DMS53 treated with DMSO at 0.1 percent for 48 hours (cell line): ENCODE results near the gene IL18RAP.

Experiments
- DNase-seq: peaks from one replicate; lab custom pipeline; 2025; ENCODE audit not compliant: unreplicated experiment; lab: John Stamatoyannopoulos, UW

The IL18RAP gene, protein sequence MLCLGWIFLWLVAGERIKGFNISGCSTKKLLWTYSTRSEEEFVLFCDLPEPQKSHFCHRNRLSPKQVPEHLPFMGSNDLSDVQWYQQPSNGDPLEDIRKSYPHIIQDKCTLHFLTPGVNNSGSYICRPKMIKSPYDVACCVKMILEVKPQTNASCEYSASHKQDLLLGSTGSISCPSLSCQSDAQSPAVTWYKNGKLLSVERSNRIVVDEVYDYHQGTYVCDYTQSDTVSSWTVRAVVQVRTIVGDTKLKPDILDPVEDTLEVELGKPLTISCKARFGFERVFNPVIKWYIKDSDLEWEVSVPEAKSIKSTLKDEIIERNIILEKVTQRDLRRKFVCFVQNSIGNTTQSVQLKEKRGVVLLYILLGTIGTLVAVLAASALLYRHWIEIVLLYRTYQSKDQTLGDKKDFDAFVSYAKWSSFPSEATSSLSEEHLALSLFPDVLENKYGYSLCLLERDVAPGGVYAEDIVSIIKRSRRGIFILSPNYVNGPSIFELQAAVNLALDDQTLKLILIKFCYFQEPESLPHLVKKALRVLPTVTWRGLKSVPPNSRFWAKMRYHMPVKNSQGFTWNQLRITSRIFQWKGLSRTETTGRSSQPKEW

GRCh38 chr2:102422910-102423309, at the start of gene IL18RAP:
Gene IL18RAP, plus strand, starts transcription at chr2:102423160. Its CDS starts 118 bp downstream, at chr2:102423278.
- DNase-seq = no peak

GRCh38 chr2:102376052-102376591, 46.8 kb upstream of the IL18RAP start:
- no peak for DNase-seq

DNA sequence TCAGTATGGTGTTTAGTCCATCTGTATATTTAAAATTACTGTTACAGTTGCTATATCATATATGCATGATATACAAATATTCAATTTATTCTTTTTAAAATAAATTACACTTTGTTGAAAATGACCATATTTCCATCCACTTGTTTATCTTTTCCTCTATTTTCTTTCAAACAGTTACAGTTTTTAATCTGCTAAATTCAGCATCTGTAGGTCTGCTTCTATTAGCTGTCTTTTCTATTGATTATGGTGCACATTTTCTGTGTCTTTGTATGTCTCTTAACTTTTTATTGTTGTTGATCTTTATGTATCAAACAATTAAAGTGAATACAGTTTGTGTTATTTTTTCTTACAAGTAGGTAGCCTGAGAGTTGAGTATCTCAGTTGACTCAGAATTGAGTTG, 39.2 kb upstream of the IL18RAP start:
- DNase-seq = no peak

DNA sequence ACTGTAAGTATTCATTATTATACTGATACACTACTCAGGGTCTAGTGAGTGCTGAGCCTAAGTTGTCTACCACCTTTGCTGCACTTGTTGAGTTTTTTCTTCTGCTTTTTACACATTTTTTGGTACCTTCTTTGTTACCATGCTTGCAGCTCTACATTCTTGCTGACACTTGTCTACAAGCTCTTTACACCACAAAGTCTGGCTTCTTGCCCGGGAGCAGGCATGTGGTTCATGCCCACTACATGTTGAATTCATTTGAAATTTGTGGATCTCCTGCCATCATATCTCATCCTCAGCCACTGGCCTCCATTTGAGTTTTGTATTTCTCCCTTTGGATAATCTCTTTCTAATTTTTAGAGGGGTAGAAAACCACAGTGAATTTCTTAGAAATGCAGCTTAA, 37.4 kb upstream of the IL18RAP start:
- DNase-seq = no peak

DNA sequence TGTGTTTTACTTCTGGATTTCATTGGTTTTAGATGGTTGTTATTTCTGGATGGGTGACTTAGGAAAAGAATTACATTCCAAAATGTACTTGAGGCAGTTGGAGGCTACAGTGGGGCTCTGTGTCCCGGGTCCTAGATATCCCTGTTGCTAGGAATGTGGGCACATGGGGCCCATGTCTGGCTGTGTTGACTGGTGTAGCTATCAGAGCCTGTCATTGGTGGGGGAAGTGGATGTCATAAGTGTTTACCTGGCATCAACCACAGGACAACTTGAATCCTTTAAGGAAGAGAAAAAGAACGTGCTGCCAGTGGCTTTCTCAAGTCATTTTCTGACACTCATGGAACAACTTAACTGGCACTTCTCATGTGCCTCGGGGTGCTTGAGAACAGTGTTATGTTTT, 37.0 kb upstream of the IL18RAP start:
- DNase-seq = no peak

DNA sequence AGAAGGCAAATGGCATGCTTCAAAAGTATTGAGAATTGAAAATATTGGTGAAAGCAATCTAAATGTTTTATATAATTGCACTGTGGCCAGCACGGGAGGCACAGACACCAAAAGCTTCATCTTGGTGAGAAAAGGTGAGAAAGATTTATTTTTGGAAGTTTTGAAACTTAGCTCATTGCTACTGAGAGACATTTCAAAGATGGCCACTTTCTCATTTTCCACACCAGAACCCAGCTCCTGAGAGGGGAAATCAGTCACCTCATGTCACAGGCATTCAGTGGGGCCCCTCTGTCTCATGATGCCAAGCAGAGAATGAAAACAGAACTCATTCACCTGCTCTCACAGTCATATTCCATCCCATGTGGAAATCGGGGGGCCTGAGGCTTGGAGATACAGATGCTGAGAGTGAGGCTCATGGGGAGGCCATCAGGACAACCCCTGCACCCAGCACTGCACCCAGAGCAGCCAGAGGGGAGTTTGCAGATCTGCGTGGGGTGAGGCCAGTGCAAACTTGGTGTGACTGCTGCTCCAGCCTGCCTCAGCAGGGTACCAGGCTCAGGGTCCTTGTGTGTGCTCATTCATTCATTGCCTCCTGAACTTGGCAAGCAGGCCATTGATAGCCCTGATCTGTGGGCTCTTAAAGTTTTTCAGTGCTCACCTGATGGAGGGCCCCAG, 36.0 kb upstream of the IL18RAP start:
- no peak for DNase-seq

DNA sequence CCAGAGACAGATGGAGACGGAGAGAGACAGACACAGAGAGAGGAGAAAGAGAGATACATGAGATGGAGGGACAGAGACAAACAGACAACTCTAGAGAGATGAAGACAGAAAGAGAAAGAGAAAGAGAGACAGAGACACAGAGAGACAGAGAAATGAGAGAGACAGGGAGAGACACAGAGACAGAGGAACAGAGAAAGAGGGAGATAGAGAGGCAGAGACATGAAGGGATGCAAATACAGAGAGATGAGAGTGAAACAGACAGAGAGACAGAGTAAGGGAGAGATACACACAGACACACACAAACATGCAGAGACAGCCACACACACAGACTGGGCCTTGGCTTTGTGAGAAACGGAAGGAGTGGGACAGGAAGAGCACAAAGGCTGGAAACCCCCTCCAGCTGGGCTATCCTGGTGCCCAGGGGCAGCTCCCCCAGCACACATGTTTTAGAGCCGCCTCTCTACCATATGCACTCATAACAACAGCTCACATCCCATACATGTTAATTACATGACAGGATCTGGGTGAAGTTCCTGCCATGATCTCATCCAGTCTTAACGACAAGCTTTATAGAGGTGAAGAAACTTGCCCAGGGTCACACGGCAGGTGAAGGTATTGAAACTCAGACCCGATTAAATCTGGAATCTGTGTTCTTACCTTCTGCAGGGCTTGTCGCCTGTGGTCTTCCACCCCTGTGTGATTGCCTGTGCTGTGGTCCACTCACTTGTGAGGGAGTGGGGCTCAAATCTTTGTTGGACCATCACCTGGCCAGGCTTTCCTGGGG, 35.0 kb upstream of the IL18RAP start:
- DNase-seq = no peak

DNA sequence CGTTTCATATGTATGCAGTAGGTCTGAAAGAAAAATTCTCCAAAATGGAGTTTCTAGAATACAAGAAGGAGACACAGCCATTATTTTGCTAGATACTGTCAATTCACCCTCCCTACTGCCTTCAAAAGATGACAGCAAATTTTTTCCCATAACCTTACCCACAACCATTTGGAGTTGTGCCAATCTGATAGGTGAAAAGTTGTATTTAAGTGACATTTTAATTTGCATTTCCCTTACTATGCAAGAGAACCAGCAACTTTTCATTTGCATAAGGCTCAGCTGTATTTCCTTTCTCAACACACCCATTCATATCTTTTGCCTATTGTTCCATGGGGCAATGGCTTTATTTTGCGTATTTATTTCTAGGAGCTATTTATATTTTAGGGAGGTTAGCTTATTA, 31.4 kb upstream of the IL18RAP start:
- DNase-seq = no peak

GRCh38 chr2:102392096-102392495, 30.9 kb upstream of the IL18RAP start:
- no peak for DNase-seq

DNA sequence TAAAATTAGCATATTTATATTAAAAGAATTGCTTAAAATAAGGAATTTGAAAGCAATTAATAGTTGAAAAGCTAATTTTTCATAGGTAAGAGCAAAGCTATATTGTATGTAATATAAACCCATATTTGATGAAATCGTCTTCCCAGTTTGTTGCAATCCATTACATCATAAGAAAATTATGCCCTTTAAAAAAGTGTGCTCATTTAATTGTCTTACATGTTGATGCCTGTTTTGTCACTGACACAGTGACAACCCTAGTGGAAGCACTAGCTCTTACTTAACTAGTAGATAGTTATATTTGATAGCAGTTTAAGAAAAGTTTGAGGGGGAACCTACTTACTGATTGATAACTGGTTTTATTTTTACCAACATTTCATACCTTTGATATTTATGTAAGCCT, 30.0 kb upstream of the IL18RAP start:
- no peak for DNase-seq

GRCh38 chr2:102396012-102396411, 26.9 kb upstream of the IL18RAP start:
- DNase-seq = no peak

- DNase-seq = no peak
Observed at GRCh38 chr2:102397209-102397608, 25.8 kb upstream of the IL18RAP start.

- no peak for DNase-seq
Observed at GRCh38 chr2:102399499-102400141, 23.3 kb upstream of the IL18RAP start.

DNA sequence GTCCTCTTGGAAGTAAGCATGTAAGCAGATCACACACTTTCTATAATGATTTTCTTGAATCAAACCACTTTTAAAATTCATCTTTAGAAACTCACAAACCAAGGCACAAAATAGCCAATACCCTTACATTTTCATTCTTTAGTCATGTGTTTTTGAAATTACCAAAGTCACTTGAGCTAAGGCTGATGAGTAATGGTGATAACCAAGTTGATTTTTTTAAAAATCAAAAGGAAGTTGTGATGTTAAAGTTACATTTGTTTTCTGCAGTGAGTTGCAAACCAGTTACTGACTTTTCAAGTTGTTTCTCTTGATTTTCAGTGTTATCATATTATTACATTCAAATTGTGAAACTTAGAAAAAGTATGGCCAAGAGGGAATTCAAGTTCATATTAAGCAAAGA, 21.5 kb upstream of the IL18RAP start:
- no peak for DNase-seq

DNA sequence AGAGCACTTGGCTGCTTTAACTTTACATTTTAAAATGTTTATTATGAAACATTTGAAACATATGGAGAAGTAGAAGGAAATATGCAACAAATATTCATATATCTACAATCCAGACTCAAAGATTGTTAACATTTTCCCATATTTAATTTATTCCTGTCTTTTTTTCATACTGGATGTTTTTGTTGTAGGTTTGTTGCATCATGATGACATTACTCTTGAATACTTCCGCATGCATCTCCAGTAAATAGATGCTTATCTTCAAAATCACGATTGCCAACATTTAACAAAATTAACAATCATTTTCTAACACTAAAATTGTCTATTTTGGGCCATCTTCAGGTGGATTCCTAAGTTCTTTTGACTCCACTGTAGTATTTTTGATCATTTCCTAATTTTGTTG, 21.1 kb upstream of the IL18RAP start:
- DNase-seq = no peak

DNA sequence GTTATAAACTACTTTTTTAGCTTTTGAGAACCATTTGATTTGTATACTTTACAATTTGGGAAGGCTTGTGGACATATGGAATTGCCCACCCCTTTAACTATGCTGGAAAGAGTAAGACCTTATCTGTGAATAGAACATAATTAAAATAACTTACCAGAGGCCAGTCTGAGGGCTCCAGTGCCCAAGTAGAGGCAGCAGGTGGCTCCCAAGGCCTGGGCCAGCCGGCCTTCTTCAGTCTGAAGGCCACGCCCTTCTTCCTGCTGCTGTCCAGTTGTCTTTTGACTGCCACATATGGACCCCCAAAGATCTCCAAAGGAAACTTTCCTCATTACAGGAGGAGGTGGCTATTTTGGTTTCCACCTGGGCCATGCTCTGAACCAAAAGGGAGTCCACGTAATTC, 12.0 kb upstream of the IL18RAP start:
- no peak for DNase-seq

- no peak for DNase-seq
Observed at GRCh38 chr2:102412199-102412598, 10.8 kb upstream of the IL18RAP start.

GRCh38 chr2:102417946-102418345, 5.0 kb upstream of the IL18RAP start:
- DNase-seq = no peak

GRCh38 chr2:102418421-102418961, 4.5 kb upstream of the IL18RAP start:
- no peak for DNase-seq

DNA sequence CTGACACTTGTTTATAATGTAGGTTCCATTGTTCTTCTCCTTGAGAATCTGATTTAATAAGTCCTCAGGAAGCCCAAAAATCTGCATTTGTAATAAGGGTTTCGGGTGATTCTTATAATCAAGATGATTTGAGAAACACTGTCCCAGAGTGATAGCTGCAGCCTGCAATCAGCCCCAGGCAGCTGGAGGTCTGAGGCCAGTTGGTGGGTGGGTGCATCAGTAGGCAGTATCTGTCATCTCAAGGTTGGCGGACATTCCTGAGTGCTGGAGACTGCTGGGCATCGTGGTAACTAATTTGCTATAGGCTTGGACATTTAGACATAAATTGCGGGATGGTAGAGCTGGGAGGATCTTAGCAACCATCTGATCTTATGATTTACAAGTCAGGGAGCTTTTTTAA, 2.7 kb upstream of the IL18RAP start:
- DNase-seq = no peak
